ENCODE measurements around the gene ANKS1B.

ANKS1B gene

DNA sequence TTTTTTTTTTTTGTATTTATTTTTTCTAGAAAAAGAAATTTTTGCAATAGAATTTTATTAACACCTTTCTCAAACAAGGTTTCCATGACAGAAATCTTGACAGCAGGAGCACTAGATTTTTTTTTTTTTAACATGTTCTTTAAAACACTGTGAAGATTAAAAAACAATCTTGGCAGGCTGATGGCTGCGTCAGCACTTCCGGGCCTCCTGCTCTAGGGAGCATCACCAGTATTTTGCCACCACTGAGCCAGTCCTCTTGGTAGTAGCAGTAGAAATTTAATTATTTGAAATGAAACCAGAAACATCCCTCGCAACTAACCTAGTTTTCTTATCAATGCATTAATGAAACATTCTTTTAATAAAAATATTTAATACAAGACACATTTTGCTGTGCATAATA is 1240.1 kb downstream of the ANKS1B start:
- ATAC-seq, result no peak

DNA sequence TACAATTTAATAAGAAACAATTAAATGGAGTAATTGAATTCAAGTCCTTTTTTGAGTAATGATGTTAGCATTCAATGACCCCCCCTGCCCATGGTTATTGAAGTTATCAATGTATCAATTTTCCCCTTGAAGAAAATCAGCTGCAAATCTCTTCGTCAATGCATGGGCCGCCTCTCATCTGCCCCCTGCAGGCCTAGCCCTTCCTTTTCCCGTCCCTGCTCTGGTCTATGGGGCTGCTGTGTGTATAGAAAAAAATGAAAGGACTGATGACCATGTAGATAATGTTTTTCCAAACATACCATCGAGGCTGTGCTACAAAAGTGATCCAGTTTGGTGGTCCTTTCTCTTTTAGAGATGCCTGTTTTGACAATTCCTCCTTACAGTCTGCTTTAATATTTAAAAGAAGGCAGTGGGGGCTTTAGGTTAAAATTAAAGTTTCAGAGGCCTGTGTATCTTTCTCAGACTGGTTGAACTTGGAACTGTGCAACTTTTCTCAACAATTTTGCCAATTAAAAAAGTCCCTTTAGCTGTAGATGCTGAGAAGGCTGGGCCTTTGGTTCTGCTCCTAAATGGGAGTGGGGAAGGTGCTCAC is 1241.3 kb downstream of the ANKS1B start:
- ATAC-seq, result no peak

DNA sequence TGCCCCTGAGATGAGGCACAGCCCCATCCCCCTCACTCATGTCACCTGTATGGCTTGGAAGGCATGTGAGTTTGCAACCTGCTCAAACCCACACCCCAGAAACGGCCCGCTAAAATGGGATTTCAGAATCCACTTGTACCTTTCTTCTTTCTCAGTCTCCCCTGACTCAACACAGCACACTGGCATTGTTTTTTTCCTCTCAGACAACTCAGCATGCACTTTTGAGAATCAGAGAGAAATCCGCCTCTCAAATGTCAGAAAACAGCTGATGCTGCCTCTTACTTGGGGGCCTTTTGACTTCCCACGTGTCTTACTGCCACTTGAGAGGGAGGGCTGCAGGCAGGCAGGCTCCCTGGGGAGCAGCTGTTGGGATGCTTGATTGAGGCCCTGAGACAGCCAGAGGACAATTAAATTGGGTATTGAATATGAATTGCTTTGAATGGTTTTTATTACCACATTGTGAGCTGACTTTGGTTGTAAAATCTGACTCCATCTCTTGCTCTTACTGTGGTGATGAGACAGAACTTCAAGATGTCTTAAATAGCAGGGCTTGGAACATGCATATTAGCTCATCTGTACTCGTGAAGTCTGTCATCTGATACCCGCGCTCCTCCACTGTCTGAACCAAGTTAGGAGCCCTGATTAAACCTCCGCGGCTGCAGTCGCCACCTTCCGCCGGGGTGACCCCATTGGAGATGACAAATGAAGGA is 1243.0 kb downstream of the ANKS1B start:
- ATAC-seq, result peak; percentile 39 to 59

DNA sequence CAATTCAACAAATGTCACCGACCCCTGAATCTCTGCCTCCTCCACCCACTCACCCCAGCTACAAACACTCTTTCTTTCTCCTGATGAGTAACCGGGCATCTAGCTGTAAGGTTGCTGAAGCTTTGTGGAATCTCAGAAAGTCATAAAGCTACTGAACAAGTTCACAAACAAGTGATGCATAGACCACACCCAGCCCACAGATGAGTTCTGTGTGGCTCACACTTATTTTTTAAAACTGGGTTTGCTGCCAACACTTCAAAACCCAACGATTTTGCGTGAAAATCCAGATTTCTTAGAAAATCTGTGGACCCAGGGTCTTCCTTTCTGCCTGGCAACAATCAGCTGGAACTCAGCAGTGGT is 1243.6 kb downstream of the ANKS1B start:
- peak; percentile 60 to 69 for ATAC-seq

DNA sequence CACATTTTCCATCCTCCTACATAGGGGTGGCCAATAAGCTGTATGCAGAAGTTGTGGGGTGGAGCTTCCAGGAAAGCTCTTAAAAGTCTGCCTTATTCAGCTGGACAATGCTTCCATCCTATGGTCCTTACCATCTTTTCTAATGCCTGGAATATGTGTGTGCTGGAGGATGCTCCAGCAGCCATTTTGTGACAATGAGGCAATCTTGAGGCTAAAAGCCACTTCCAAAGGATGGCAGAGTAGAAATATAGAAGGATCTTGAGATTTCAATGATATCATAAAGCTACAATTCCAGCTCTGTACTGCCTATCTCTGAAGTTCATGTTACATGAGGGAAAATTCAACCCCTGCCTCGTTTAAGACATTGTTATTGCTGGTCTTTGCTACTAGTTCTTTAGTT is 1244.0 kb downstream of the ANKS1B start:
- ATAC-seq, result no peak

DNA sequence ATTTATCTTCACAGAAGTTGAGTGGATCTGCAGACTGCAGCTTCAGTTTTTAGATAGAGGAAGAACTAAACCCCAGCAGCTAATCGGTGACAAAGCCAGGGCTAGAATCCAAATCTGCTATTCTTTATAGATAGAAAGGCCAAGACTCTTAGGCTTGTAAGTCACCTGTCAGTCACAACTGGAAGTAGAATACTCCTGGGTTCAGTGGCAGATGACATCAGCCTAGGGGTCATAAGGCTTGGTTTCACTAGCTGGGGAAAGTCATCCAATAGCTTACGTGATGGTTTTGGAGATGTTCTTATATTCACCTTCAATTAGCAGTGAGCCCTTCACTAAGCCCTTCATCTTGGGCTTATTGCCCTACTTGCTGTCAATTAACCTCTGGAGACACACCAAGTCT is 1246.2 kb downstream of the ANKS1B start:
- no peak for ATAC-seq

DNA sequence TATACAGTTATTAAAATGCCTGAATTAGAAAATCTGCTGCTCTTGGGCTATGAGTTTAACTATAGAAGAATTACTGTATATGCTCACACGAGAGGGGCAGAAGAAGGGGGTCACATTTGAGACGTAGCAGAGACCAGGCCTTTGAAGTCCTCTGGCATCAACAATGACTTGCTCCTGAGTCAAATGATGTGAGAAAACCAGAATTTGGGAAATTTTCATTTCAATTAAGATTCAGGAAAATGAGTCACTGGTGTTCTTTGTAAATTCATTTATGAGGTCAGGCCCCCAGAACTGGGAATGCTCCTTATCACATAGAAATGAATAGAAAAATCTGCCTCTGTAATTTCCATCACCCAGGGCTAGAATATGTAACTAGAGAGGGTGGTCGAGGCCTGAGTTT is 1246.7 kb downstream of the ANKS1B start:
- ATAC-seq, result no peak

DNA sequence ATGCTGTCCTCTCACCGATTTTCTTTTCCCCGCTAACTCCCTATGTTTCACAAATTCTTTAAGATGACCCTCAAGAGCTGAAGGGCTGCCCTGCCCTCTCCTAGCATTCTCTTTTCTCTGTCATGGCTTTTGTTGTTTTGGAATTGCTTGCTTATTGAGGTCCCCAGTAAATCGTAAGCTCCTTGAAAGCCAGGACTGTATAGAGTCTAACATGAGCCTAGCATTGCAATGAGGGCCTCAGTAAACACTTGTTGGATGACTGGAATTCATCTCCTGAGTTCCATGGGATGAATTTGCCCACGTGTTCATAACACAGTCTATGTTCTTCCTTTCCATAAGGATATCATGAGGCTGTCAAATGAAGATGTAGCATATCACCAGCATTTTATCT is 1247.4 kb downstream of the ANKS1B start:
- no peak for ATAC-seq

DNA sequence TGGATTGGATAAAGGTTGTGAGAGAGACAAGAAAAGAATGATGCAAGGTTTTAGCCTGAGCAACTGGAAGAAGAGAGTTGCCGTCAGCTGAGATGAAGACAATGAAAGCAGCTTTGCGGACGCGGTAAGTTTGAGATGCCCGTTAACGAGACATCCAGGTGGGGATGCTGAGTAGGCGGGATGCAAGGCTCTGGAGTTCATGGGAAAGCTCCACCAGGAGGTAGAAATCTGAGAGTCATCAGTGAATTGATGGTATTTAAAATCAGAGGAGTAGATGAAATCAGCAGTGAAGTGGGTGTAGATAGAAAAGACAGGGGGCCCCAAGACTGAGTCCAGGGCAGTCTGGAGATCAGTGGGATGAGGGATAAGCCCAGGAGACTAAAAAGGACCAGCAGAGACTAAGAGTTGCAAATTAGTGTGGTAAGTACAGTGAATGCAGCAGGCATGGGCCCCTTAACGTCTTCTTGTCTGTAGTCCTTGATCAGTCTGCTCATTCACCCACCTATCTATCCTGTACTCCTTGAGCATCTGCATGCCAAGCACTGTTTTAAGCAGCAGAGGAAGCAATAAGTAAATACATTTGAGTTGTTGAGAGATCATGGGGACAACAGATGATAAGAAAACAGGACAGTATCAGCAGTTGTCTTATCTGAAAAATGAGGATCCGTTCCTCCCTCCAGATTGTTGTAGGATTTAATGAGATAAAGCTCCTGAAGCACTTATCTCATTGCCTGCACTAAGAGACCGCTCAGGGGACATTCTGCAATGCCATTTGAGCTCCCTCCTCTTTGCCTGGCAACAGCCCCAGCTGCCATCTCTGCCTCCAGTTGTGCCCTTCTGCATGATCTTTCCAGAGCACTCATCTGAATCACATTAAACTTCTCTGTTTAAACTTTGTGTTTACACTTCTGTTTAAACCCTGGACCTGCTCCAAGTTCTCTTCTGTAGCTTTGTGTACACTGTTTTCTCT is 1248.1 kb downstream of the ANKS1B start:
- ATAC-seq, result no peak

DNA sequence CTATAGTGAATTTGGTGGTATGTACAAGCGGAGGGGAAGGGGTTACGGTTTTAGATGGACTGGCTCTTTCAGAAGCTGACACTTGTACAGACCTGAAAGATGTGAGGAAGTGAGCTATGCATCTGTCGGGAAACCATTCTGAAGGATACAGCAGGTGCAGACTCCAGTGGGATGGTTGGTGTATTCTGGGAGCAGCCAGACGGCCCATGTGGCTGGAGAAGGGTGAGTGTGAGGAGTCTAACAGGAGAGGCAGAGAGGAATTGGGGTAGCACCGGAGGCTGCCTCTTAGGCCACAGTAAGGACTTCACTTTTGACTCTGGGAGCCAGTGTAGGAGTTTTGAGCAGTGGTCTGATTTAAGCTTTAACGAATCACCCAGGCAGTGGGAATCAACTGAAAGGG is 1248.9 kb downstream of the ANKS1B start:
- ATAC-seq, result no peak

DNA sequence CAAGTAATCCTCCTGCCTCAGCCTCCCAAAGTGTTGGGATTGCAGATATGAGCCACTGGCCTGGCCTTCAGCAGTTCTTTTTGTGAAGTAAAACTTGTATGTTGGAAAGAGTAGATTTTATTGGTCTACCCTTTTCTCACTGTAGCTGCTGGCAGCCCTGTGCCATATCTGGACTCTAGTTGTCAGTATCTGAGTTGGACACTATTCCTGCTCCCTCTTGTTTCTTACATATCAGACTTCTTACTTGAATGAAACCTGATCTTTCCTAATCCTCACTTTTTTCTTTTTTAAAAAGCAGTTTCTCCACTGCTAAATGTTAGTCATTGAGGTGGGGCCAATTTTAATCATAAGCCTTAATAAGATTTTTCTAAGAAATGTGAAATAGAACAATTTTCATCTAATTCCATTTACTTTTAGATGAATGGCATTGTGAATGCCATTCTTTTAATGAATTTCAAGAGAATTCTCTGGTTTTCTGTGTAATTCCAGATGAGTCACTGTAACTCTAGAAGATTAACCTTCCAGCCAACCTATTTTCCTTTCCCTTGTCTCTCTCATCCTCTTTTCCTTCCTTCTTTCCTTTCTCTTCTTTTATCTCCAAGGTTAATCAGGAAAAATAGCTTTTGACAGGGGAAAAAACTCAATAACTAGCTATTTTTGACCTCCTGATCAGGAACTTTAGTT is 1250.9 kb downstream of the ANKS1B start:
- no peak for ATAC-seq

DNA sequence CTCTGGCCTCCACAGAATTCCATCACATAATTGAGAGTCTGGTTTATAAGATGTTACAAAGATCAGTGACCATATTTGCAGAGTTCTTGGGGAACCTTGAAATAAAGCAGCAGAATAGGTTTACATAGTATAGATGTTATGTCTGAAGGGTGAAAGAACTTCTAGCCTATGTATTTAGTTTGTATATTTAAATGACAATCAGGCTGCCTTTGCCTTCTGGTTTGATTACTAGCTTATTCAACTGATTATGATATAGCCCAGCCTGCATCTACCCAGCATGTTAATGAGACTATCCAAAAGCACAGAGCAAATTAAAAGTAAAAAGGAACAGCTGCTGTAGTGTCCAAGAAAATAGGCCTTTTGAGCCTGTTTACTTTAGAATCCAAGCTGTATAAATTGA is 1254.3 kb downstream of the ANKS1B start:
- ATAC-seq, result no peak

DNA sequence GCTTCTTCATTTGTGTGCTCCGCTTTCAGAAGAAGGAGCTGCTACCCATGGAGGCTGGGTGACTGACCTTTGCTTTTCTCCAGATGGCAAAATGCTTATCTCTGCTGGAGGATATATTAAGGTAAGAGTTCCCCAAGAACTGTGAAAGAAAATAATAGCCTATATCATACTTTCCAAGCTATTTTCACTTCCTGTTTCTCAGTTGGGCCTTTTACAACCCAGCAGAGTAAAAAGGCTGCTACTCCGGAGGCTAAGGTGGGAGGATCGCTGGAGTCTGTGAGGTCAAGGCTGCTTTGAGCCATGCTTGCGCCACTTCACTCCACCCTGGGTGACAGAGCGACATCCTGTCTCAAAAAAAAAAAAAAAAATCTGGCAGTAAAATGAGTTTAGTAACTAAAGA is 1257.5 kb downstream of the ANKS1B start:
- no peak for ATAC-seq

DNA sequence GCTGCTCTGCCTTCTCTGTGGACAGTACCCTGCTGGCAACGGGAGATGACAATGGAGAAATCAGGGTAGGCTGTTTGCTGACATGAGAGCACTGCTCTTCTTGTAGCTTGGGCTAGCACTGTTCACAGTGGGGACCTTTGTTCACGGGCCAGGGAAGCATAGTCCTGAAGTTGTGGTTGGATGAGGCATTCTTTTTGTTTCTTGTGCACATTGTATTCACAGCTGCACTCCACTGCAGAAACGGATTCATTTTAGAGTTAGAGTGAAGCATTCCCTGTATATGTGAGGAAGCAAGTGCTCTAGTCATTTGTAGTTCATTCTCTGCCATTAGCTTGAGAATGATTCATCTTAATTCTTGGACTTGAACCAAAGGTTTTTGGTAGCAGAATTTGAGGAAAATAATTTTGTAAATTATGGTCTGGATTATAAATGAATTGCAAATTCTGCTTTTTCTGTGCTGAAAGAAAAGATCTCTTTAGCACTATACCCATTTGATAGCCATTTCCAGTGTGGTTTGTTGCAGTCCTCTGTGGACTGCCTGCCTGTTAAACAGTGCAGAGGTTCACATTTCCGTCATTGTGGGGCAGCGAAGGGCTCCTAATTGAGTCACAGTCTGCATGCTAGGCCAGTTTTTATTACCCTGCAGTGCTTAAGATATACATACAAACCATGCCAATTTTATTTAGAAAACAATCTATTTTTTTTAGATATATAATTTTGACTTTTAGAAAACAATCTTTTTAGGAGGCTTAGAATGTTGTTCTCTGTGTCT is 1259.1 kb downstream of the ANKS1B start:
- peak; percentile 49 to 58 for ATAC-seq

DNA sequence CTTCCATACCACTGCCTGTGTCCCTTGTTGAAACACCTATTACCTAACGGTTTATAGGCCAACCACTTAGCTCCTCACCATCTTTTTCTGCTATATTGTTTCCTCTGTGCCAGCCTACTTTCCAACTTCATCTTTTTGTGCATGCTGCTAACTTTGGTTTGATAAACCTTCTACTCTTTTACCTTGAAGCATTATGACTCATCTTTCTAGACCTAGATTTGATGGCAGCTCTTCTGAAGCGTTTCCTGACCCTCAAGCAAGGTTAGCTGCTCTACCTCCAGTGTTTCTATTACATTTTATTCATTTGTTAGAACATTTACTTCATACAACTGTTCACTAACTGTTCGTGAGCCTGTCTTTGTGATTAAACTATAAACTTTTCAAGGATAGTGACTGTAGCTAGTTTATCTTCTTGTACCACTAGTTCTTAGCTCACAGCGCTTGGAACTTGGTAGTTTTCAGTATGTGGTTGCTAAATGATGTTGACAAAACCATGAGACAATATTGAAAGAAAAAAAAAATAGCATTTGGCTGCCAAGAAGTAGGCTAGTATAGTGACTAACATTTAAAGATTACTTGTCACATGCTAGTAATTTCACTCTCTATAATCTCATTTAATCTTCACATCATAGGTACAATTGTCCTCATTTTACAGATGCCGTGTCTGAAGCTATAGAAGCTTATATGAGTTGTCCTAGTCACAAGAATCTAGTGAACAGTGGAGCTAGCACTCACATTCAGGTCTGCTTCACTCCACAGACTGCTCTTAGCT is 1260.2 kb downstream of the ANKS1B start:
- peak; percentile 56 to 74 for ATAC-seq

DNA sequence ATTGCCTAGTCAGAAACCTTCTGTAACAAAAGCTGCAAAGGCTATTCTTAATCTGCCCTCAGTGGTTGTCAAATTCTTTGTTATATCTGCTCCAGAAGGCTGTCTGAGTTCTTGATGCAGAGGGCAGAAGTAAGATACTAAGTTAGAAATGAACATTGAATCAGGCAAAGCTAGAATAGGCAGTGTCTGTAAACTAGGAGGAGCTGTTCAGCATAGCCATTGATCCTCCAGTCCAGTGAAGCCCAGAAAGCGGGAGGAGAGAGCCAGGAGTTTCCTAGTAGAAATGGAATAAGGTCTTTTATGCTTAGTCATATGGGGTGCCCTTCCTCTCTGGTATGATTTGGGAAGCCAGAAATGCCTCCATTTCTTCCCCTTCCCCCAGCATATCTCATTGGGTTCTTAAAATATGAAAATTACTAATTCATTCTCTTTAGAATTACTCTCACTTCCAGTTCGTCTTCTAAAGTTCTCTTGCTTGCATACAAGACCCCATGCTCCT is 1263.5 kb downstream of the ANKS1B start:
- no peak for ATAC-seq

DNA sequence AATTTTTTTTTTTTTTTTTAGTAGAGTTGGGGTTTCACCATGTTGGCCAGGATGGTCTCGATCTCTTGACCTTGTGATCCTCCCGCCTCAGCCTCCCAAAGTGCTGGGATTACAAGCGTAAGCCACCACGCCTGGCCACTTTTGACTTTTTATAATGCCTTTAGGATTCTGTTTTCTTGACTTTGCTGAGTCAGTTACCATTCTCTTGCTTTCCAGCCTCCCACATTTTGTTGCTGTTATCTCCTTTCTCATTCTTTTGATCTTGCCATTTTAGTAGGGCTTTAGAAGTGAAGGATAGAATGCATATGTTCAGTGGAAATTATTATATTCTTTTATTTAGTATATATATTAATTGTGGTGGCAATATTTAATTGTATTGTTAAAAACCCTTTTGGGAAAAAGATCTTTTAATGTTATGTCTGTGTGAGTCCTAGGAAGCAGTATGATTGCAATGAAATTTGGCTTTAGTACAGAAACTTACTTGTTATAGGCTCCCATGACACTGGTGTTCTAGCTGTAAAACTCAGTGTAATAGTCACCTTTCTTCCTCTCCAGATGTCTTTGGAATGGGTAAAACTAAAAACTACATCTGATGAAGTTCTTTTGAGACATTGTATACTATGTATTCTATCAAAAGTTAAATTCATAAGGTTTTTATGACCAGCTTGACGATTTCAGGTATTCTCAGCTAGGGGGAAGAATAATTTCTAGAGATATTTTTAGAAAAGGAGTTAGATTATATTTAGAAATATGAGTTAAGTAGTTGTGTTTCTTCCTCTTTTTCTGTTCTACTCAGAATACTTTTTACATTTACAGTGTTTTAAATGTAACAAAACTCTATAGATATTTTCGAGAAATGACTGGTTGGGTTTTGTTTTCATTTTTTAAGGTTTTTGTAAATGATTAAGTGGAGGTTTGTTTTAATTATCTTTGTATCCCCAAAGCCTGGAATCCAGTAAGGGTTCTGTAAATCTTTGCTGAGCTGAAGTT is 1264.9 kb downstream of the ANKS1B start:
- no peak for ATAC-seq

DNA sequence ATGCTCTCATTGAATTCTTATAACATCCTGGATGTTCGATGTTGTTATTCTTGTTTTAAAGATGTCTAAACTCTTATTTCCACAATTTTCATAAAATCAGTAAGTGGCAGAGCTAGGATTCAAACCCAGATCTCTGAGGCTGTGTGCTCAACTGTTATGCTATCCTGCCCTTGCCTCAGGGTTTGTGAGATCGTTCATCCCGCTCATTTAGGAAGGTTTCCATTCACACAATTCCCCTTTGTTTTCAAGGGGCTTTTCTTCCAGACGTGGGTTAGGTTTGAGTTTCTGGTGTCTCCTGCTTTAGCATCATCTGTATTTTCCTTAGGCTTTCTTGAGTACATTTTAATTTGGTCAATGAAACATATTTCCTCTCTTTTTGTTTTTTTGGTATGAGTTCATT is 1270.3 kb downstream of the ANKS1B start:
- ATAC-seq, result no peak

DNA sequence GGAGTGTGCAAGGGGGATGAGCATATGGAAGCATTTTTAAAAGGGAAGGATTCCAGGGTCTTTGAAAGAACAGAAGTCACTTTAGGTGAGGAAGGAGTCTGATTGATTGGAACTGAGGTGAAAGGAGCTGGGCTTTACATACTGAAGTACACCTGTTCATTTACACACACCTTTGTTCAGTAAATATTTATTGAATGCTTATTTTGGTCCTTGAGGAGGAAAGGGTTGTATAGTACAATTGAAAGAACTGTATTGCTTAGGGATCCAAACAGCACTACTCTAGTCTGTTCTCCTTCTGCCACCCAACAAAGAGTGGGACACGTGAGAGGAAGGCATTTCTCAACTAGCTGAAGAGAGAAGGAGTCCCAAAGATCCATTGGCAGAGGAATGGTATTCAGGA is 1275.7 kb downstream of the ANKS1B start:
- no peak for ATAC-seq

DNA sequence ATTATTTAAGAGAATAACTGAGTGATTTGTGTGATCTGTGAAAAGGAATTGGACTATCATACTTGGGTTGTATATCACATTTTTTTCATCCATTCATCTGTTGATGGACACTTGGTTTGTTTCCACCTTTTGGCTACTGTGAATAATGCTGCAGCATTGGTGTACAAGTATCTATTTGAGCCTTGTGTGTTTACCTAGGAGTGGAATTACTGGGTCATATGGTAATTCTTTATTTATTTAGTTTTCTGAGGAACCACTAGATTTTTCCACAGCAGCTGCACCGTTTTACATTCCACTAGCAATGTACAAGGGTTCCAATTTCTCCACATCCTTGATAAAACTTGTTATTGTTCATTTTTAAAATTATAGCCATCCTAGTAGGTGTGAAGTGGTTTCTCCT is 1283.6 kb downstream of the ANKS1B start:
- ATAC-seq, result no peak

Measured in activated CD4-positive, CD25-positive, alpha-beta regulatory T cell treated with anti-CD3 and anti-CD28 coated beads, Interleukin-2, amount 50 U/mL, for 24 hours (primary cell).